SU-DHL-6 (cell line): ENCODE results near the gene SCN5A.

Experiments used
- CTCF ChIP-seq: fragments of 200-600 bp; sonication (generic); IDR thresholded peaks from one replicate; pipeline ENCODE4 v1.5.1; 2017; ENCODE audit warnings: antibody characterized with exemption, mild to moderate bottlenecking, low read length, moderate library complexity; ENCODE audit not compliant: insufficient read depth, poor library complexity, severe bottlenecking
- EZH2phosphoT487 ChIP-seq: fragments of 200-600 bp; sonication (generic), shearing (Covaris generic); conservative IDR thresholded peaks from 2 replicates; pipeline ENCODE4 v1.6.1; 2018; ENCODE audit warnings: mild to moderate bottlenecking, antibody characterized with exemption, low read length, moderate library complexity, mixed read lengths

DNA sequence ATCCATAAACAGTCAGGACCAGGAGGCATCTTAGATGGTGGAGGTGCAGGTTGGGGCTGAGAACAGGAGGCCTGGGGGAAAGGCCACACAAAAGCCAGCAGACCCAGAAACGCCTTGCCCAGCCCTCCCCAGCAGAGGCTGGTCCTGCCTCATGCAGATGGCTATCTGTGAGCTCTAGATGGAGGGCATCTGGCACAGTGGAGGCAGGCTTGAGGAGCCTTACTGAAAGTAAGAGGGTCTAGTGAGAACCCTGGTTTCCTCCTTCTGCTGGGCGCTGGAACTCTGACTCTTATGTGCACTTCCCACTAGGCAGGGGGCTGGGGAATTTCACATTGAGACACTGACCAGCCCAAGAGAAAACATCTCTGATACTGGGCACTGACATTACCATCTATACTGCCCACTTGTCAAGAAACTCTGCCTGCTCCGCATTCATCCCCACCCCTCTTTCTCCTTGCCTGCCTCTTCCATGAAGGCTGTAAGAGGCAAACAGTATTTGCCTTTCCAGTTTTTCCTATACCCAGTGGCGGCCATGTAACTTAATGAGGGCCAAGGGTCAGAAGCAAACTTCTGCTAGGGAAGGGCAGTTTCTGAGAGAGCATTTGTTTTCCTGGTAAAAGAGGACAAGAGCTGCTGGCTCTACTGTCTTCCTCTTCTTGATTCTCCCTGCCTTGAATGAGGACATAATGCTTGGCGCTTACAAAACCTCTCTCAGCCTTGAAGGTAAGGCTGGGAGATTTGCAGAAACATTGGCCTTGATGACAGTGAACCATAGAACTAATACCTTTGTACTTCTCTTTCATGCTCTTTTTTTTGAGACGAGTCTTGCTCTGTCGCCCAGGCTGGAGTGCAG lies 4.4 kb upstream of the SCN5A start:
- TF ChIP-seq CTCF (no peak), EZH2phosphoT487 (no peak)
